GM12891 (cell line): ENCODE data around the gene ARHGEF4.

Experiments
- POU2F2 ChIP-seq: IDR thresholded peaks from 2 replicates; pipeline ENCODE4 v1.6.1; 2011; ENCODE audit warnings: low read depth, mild to moderate bottlenecking, control low read depth, low read length, moderate library complexity
- TAF1 ChIP-seq: IDR thresholded peaks from 2 replicates; pipeline ENCODE4 v1.6.1; 2011; ENCODE audit warnings: low read depth, low read length, control low read depth

GRCh38 chr2:130829015-130829414, 7.7 kb upstream of the ARHGEF4 start:
- no peak for TF ChIP-seq POU2F2
- no peak for TF ChIP-seq TAF1
